NCI-H2227 (cell line): ENCODE measurements around the gene WAPL.
"Not testable (repeated sequence)": the region's sequence is repeated elsewhere in the genome, so short reads cannot be mapped to it uniquely, and the experiment has no call there.

ENCODE experiments used
- DNase-seq: peaks from one replicate; lab custom pipeline; 2025; ENCODE audit not compliant: unreplicated experiment; lab: John Stamatoyannopoulos, UW

WAPL gene

DNA sequence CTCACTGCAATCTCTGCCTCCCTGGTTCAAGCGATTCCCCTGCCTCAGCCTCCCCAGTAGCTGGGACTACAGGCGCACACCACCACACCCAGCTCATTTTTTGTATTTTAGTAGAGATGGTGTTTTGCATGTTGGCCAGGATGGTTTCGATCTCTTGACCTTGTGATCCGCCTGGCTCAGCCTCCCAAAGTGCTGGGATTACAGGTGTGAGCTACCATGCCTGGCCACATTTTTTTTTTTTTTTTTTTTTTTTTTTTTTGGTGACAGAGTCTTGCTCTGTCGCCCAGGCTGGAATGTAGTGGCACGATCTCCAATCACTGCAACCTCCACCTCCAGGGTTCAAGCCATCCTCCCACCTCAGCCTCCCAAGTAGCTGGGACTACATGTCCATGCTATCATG is 4.1 kb upstream of the WAPL start:
- DNase-seq: not testable (repeated sequence)

DNA sequence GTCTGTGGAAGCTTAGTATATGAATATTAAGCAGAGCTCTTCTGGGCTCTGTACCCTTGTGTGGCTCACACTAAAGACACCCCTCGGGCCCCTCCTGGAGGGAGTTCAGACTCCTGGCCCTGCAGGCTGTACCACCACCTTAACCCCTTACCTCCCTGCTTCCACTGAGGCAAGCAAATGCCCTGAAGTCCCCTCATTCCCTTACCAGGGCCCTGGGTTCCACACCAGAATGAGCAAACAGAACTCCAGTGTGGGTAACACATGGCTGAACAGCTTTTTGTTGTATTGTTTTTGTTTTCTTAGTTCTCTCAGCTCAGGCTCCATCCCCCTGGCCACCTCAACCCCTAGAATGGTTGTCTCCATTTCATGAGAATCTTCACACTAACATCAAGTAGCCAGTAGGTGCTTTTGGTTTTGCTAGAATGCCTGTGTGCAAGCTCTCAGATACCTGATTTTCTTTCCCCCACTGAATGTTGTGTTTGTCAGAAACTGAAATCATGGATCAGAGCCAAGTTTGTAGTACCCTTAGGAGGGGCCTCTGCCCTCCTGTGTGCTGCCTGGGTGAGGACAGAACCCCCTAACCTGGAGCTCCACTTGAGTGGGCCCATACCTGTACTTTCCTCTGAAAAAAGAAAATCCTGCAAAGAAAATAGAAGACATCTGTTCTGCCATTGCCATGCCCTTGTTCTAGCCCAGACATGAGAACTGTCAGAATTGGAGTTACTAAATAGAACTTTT is 2.8 kb upstream of the WAPL start:
- DNase-seq: no peak

DNA sequence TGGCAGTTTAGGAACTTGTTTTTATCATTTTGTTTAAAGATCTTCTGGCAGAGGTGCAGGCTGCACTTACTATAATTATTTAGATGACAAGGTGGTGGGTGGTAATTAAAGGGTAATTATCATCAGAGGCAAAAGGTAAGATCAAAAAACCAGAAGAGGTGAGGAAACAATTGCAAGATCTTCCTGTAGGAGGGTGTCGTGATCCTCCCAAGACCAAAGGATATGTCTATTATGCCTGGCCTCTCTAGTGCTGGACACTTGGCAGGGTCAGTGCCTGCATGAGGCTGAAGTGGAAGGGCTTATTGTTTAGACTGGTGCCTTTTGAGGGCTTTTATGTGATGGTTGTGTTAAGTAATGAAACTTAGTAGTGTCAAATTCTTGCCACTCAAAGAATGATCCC is 1.8 kb upstream of the WAPL start:
- peak; percentile 11 for DNase-seq

DNA sequence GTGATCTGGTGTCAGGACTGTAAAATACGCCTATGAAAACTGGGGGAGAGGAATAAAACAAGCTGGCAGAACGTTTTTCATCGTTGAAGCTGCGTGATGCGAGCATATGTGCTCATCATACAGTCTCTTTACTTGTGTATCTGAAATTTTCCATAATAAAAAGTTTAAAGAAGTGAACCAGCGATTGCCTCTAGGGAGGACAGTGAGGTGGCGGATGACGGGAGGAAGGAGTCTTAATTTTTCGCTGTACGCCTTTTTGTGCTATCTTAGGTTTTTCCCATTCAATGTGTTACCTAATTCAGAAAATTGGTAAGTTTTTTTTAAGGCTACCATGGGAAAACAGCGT is 891 bp upstream of the WAPL start:
- DNase-seq: no peak

DNA sequence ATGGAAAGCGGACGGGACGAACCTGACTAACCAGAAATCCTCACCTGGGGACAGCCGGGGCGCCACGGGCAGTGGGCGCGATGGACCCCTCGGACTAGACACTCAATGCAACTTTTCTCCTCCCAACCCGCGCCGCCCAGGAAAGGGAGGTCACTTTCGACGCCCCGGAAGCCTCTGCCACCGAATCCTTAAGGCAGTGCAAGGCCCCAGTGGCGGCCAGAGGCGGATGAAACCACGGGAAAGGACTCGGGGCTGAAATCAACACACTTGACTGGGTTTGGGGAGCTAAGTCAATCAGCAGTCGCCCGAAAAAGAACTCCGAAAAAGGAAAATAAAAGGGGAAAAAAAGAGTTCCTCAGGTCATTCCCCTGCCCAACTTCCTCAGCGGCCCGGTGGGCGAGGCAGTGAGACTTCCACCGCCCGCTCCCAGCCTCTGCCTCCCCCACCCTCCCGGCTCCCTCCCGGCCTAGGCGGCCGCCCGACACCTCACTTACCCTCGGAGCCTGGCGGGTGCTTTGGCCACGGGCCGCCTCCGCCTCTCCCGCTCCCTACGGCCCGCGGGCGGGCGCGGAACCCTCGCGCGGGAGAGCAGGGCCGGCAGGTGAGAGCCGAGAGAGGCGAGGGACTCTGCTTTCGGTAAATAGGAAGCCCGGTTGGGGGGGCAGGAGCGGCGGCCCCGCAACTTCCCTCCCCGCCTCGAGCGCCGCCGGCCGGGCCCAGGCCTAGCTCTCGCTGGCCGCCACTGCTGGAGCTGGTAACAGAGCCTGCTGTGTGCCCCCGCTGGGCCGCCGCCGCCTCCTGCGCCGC is 518 bp downstream of the WAPL start:
- peak; percentile 25 for DNase-seq

DNA sequence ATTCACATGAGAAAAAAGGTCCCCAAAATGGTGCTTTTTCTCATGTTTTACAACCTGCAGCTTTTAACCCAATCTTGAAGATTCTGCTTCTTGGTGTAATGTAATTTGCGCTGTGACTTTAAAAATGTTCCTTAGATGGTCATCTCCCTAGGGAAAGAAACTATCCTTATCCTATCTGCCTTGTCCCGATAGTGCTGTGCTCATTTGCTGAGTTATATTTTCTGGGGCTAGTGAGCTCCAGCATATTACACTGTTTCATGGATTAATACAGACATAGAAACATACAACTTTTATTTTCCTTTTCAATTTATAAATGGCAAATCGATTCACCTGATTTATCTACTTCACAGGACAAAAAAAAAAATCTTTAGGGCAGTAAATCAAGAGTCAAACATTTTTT is 2.8 kb downstream of the WAPL start:
- no peak for DNase-seq

DNA sequence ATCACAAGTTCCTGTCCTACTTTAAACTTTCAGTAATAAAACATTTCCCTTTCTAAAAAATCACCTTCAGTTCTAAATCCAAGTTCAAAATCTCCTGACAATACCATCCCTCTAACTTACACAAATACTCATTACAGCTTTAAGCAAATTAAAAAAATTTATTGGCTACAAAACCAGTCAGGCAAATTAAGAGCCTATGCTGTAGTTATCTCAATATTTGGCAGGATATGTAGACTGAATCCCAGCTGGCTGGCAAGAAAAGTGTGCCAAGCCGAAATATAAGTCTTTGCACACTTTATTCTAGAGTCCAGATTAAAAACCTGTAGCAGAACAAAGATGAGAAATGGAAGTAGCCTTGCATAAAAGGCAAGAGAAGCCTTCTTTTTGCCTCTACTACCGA is 9.5 kb downstream of the WAPL start:
- DNase-seq: no peak

DNA sequence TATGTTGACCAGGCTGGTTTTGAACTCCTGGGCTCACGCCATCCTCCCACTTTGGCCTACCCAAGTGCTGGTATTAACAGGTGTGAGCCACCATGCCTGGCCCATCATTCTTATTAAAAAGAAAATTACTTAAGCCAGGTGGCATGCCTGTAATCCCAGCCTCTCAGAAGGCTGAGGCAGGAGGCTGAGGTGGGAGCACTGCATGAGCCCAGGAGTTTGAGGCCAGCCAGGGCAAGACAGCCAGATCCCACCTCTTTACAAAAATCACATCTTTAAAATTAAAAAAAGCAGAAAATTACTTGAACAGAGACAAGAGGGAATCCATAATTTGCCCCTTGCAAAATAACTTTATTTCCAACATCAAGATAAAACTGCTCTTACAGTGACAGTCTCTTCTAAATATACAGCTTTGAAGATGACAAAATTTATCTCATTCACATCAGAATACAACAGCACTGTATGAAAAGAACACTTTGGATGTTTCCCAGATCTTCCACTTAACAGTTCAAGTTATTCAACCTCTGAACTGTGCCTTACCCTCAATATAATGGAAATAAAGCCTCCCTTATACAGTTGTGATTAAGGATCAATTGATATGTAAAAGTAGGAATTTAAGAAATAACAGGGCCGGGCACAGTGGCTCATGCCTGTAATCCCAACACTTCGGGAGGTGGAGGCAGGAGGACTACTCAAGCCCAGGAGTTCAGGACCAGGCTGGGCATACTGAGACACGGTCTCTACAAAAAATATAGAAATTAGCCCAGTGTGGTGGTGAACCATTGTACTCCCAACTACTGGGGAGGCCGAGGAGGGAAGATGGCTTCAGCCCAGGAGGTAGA is 10.3 kb downstream of the WAPL start:
- no peak for DNase-seq

DNA sequence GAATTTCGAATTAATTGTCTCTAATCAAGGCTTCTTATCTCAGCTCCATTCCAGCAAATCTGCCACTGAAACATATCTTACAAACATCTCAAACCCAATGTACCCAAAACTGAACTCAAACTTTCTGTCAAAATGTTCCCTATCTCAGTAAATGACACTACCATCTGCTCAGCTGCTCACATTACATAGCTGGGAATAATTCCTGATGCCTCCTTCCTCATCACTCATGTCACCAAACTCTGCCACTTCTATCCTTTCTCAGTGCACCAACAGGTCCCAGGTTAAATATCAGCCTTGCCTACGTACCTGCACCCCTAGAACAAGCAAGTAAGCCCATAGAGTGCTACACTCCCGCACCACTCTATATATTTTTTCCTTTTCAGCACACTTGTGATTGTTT is 12.4 kb downstream of the WAPL start:
- DNase-seq: no peak

DNA sequence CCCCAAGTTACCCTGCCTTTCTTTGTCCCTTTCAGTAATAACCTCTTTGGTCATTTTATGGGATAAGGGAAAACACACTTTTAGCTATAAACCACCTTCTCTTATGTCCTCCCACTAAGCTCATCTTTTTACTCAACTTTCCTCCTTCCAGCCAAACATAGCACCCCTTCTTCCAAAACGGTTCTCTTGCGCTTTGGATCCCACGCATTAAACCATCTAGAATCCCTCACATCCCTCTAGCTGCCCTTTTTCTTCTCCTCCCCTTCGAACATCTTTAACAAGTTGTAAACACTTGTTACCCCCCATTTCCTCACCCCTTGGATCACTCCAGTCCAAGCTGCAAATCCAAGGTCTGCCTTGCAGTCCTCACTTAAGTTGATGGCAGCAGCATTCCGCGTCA is 13.4 kb downstream of the WAPL start:
- DNase-seq: no peak

DNA sequence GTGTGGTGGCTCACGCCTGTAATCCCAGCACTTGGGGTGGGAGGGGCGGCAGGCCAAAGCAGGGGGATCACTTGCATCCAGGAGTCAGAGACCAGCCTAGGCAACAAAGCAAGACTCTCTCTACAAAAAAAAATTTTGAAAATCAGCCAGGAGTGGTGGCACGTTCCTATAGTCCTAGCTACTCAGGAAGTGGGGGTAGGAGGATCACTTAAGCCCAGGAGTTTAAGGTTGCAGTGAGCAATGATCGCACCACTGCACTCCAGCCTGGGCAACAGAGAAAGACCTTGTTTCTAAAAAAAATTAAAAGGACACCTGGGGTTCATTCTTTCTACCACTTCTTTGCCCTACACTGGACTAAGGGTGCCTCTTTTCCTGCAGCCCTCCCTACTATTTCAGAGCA is 15.1 kb downstream of the WAPL start:
- no peak for DNase-seq

DNA sequence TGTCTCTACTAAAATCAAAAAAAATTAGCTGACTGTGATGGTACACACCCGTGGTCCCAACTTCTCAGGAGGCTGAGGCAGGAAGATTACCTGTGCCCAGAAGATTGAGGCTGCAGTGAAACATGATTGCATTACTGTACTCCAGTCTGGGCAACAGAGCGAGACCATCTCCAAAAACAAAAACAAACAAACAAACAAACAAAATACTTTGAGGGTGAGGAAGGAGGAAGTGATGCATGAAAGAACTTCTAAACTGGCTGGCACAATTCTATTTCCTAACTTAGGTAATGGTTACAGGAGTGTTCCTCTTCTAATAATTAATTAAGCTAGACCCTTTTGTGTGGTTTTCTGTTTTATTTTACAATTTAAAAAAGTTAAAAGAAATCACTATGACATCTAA is 15.5 kb downstream of the WAPL start:
- DNase-seq: no peak

DNA sequence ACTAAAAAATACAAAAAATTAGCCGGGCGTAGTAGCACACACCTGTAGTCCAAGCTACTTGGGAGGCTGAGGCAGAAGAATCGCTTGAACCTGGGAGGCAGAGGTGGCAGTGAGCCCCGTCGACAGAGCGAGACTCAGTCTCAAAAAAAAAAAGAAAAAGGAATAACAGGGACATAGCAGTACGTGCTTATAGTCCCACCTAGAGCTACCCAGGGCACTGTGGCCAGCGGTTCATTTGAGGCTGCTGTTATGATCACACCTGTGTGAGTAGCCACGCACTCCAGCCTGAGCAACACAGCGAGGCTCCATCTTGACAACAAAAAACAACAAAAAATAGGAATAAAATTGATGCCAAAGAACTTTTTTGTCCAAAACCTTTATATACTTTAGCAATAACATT is 17.1 kb downstream of the WAPL start:
- DNase-seq: no peak

DNA sequence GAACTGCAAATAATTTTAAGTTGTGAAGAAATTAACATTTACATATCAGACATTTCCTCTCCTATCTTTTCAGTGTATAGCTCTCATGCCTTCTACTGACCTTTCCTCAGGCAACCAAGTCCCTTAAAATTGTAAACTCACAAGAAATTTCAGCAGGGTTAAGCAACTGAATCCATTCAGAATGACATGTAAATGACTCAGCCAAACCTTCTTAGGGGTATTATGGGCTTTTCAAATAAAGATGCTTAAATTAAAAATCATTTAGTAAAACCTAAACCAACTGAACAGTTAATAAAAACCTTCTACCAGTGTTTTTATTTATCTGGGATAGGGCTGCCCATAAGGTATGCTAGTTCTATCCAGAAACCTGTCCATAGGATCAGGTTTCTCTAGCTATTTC is 20.7 kb downstream of the WAPL start:
- DNase-seq: no peak

DNA sequence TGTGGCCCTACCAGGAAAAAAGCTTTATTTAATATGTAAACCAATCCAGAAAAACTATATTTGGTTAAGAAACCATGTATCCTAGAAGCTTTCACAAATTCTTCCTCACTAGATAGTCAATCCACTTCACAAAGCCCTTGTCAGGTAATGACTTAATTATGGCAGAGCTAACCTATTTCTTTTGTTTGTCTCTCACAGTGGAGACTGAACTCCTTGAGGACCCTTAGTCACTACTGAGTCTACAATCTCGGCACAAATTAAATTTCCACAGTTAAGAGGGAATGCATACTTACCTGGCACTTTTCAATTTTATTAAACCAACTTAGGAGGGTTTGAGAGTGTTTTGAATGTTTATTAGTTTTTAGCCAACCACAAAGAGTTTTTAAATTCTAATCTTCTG is 23.0 kb downstream of the WAPL start:
- DNase-seq: no peak

DNA sequence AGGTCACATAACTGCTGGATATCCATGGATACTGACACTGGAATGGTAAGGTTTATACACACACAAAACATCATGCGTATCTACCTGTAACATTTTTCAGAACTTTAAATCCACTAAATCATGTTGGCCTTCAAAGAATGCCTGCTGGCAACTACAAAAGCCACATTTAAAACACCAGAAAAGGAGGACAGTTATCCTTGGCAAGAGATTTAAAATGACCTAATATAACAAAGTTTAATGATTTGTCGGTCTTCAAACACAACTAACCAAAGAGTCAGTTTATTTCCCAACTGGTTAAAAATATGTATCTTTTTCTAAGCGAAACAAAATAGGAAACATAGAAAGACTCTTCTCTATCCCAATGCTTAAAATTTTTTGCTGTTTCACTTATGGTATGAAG is 24.0 kb downstream of the WAPL start:
- DNase-seq: no peak

DNA sequence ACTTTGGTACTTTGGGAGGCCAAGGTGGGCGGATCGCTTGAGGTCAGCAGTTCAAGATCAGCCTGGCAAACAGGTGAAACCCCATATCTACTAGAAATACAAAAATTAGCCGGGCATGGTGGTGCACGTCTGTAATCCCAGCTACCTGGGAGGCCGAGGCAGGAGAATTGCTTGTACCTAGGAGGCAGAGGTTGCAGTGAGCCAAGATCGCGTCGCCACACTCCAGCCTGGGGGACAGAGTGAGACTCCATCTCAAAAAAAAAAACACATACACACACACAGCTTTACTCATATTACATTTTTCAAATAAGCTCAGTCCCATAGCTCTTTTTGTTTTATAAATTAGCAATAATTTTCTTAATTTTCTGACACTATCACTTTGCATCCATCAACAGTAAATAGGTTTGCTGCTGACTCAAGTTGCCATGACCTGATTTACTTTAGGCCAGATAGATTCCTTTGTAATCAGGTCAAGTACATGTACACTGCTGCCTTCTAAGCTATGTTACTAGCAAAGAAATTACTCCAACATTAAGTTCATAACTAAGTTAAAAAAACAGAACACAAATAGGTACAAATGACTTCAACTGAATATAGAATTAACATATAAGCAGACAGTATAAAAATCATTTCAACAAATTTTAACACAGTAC is 31.5 kb downstream of the WAPL start:
- no peak for DNase-seq

DNA sequence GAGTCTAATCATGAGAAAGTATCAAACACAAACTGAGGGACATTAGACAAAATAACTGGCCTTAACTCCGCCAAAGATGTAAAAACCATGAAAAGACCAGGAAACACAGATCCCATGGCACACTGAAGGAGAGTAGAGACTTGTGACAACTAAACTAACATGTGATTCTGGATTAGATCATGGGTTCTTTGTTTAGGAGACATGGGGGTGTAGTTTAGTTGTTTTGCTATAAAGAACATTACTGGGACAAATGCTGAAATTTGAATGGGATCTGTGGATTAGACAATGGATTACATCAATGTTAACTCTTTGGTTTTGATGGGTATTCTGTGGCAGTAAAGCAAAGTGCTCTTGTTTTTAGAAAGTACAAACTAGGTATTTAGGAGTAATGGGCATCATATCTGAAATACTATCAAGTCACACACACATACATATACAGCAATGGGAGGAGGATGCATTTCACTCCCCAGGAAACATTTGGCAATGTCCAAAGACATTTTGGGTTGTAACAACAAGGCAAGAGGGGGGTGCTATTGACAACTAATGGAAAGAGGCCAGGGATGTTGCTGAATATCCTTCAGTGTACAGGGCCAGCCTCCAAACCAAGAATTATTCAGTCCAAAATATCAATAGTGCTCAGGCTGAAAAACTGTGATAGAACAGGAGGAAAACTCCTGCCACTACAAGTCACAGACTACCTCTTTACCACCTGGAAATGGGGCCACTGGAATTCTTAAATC is 32.4 kb downstream of the WAPL start:
- no peak for DNase-seq

DNA sequence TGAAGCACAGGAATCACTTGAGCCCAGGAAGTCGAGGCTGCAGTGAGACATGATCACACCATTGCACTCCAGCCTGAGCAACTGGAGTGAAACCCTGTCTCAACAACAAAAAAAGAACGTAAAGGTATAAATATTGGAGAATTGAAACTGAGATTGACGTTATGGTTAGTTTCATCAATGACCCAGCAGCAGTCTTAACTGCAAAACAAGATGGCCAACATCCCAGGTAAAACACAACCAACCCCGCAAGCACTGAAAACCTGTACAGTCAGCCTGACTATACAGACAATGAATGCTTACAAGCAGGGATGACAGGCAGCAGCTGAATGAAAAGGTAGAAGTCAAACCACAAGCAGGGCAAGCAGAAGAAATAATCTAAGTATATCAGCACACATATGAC is 34.7 kb downstream of the WAPL start:
- no peak for DNase-seq

DNA sequence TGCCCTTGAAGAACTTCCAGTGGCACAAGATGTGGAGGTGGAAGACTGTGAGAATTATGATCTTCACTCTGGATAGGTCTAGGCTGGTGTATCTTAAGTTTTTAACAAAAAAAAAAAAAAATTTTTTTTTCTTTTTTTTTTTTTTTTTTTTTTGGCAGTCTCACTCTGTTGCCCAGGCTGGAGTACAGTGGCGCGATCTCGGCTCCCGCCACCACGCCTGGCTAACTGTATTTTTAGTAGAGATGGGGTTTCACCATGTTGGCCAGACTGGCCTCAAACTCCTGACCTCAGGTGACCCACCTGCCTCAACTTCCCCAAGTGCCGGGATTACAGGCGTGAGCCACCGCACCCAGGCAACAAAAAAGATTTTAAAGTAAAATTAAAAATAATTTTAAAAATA is 37.9 kb downstream of the WAPL start:
- no peak for DNase-seq

DNA sequence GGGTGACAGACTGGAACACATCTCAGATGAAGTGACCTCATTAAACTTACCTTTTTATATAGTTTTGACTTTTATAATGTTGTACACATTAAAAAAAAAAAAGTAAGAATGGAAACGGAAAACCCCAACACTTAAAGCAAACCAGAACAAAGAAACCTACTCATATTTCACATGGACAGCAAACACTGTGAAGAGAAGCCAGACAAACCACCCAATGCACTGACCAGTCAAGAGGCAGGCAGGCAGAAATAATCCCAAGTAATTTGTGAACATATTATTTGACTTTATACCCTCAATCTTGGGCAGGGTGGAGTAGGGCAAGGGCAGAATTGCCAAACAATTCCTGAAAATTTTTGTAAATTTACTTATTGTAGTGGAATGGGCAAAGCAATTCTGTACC is 39.8 kb downstream of the WAPL start:
- DNase-seq: no peak
